Omental fat pad (tissue), 4 donors: ENCODE measurements around the gene DPH5. TPM values are rescaled to one million over a fixed set of nuclear protein-coding genes. Genes with fewer than 3 reads are reported as not detected.

Experiments used
- ATAC-seq: fragments of 150-250 bp; one replicate; pipeline ENCODE4 v1.9.1; 2016; ENCODE audit warnings: mild to moderate bottlenecking, moderate library complexity; ENCODE audit not compliant: low FRiP score
- DNase-seq: peaks from one replicate; pipeline ENCODE4 v3.0.0-alpha.2; 2019; ENCODE audit warnings: low spot score
- CTCF ChIP-seq, 3 donors: fragments of 450-650 bp; IDR thresholded peaks; one replicate each; pipeline ENCODE4 v1.5.1; 2016 to 2017; ENCODE audit warnings: antibody characterized with exemption in 3 of 3, mild to moderate bottlenecking in 3 of 3, moderate library complexity in 2 of 3
- total RNA-seq, 4 donors: library from RNA; depleted of rRNA; stranded (reverse); fragments of >200 nt; gene quantifications; one replicate each; pipeline ENCODE4 v1.1.0, GENCODE V29; 2016

DPH5 gene
- total RNA-seq, 4 donors from 2014 or later: 8.8 to 35.3 (median 15.8) TPM

- DNase-seq (no peak), ATAC-seq (no peak)
- TF ChIP-seq CTCF (IDR thresholded peaks at IDR 0.05): no peak
These were observed 19.2 kb upstream of the DPH5 start for GRCh38 chr1:101044749-101045148.

- no peak for TF ChIP-seq CTCF (IDR thresholded peaks at IDR 0.05)
- ATAC-seq (no peak), DNase-seq (no peak)
These were observed 18.7 kb upstream of the DPH5 start for GRCh38 chr1:101044259-101044658.

- ATAC-seq: no peak
- no peak for DNase-seq
- no peak for TF ChIP-seq CTCF (IDR thresholded peaks at IDR 0.05)
These were observed 18.2 kb upstream of the DPH5 start for GRCh38 chr1:101043776-101044175.

- no peak for TF ChIP-seq CTCF (IDR thresholded peaks at IDR 0.05)
- ATAC-seq (no peak), DNase-seq (no peak)
These were observed 15.7 kb upstream of the DPH5 start for GRCh38 chr1:101041300-101041699.

- DNase-seq: no peak
- no peak for TF ChIP-seq CTCF (IDR thresholded peaks at IDR 0.05)
- ATAC-seq: no peak
These were observed 15.1 kb upstream of the DPH5 start for GRCh38 chr1:101040666-101041065.

- no peak for ATAC-seq
- no peak for DNase-seq
- no peak for TF ChIP-seq CTCF (IDR thresholded peaks at IDR 0.05)
These were observed 13.7 kb upstream of the DPH5 start for GRCh38 chr1:101039245-101039644.

- DNase-seq (no peak), ATAC-seq (no peak)
- TF ChIP-seq CTCF (IDR thresholded peaks at IDR 0.05): no peak
These were observed 11.7 kb upstream of the DPH5 start for GRCh38 chr1:101037316-101037715.
